Measurements from ENCODE around the gene CNTROB.

GRCh38 chr17:7974638-7975131 lies 42.7 kb downstream of the CNTROB start:
- TF ChIP-seq MAX (IDR thresholded peaks at IDR 0.05; ENCODE audit: low read depth, low read length) (no peak), CTCF (IDR thresholded peaks at IDR 0.05; ENCODE audit: low read depth, low read length) (no peak)
